ENCODE data around the gene NRG2. TPM values are rescaled to one million over a fixed set of nuclear protein-coding genes. Genes with fewer than 3 reads are reported as not detected.

NRG2 gene
- total RNA-seq, 2 experiments from 2014 or later: 0.08 to 0.17 TPM

DNA sequence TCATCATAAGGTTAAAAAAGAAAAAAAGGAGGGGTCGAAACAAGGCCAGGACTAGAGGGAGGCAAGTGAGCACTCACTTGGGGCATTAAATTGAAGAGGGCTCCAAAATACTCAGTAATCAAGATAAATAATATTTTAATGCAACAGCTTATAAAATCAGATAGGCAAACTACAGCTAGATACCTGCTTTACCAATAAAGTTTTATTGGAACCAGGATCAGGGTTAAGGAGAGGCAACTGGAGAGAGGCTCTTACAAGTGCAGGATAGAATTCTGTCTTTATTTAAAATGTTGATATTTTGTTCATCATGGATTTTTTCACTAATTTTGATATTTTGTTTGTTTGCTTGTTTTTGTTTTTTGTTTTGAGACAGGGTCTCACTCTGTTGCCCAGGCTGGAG, 40.6 kb upstream of the NRG2 start:
- Histone ChIP-seq H3K9me3 (ENCODE audit: control insufficient read depth in 1 of 2, insufficient read depth in 1 of 2, low read length in 2 of 2) (no peaks in the 10 kb centered on the region), H3K27me3 (ENCODE audit: control insufficient read depth in 1 of 2, insufficient read depth in 2 of 2, low read length in 2 of 2) (peaks cover 4% of the 10 kb centered on the region in 2 experiments), H3K27ac (ENCODE audit: low read depth in 1 of 2, low read length in 2 of 2) (no peak overlapping the region), H3K4me1 (ENCODE audit: insufficient read depth, low read length) (no peaks in the 10 kb centered on the region), H3K4me3 (ENCODE audit: low read length) (no peak overlapping the region), H3K36me3 (ENCODE audit: insufficient read depth, low read length) (no peaks in the 10 kb centered on the region)
- Mint-ChIP-seq H3K4me1 (ENCODE audit: low read depth) (no peaks in the 10 kb centered on the region), H3K4me3 (no peak overlapping the region), H3K36me3 (ENCODE audit: low read depth) (no peaks in the 10 kb centered on the region), H3K9me3 (no peaks in the 10 kb centered on the region), H3K27ac (no peak overlapping the region), H3K27me3 (peaks cover 44% of the 10 kb centered on the region)
- no peak for DNase-seq
- TF ChIP-seq, protein P1, sequence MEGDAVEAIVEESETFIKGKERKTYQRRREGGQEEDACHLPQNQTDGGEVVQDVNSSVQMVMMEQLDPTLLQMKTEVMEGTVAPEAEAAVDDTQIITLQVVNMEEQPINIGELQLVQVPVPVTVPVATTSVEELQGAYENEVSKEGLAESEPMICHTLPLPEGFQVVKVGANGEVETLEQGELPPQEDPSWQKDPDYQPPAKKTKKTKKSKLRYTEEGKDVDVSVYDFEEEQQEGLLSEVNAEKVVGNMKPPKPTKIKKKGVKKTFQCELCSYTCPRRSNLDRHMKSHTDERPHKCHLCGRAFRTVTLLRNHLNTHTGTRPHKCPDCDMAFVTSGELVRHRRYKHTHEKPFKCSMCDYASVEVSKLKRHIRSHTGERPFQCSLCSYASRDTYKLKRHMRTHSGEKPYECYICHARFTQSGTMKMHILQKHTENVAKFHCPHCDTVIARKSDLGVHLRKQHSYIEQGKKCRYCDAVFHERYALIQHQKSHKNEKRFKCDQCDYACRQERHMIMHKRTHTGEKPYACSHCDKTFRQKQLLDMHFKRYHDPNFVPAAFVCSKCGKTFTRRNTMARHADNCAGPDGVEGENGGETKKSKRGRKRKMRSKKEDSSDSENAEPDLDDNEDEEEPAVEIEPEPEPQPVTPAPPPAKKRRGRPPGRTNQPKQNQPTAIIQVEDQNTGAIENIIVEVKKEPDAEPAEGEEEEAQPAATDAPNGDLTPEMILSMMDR (IDR thresholded peaks at IDR 0.05): no peak
- ChIA-PET CTCF (no interaction called here), POLR2A (no interaction called here)
- ATAC-seq (ENCODE audit: poor library complexity): no peak
- intact Hi-C loops (cut with DNase I, micrococcal nuclease): no loop called here

DNA sequence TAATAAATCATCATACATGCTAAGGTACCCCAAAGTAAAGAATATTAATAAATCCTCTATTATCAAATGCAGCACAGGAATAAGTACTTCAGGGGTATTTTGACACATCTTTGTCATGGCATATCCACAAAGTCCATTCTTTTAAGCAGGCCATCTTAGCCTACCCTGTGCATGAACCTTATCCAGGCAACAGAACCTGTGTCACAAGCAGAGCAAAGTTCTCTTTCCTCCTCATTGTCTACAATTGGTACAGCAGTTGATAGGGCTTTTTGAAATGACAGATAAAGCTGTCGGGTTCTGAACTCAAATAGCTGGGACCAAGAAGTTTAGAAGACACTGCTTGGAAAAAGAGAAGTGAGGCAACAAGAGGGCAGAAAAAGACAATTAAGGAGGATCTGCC, 40.0 kb upstream of the NRG2 start:
- Histone ChIP-seq H3K9me3 (ENCODE audit: control insufficient read depth in 1 of 2, insufficient read depth in 1 of 2, low read length in 2 of 2) (no peaks in the 10 kb centered on the region), H3K4me1 (ENCODE audit: insufficient read depth, low read length) (no peaks in the 10 kb centered on the region), H3K4me3 (ENCODE audit: low read length) (no peak overlapping the region), H3K27ac (ENCODE audit: low read depth in 1 of 2, low read length in 2 of 2) (no peak overlapping the region), H3K36me3 (ENCODE audit: insufficient read depth, low read length) (no peaks in the 10 kb centered on the region), H3K27me3 (ENCODE audit: control insufficient read depth in 1 of 2, insufficient read depth in 2 of 2, low read length in 2 of 2) (peaks cover 4% of the 10 kb centered on the region in 2 experiments)
- Mint-ChIP-seq H3K27ac (no peak overlapping the region), H3K4me1 (ENCODE audit: low read depth) (no peaks in the 10 kb centered on the region), H3K27me3 (peaks cover 46% of the 10 kb centered on the region), H3K9me3 (no peaks in the 10 kb centered on the region), H3K36me3 (ENCODE audit: low read depth) (no peaks in the 10 kb centered on the region), H3K4me3 (no peak overlapping the region)
- intact Hi-C loops (cut with DNase I, micrococcal nuclease): no loop called here
- CTCF ChIA-PET: no interaction called here
- TF ChIP-seq, protein P1 (IDR thresholded peaks at IDR 0.05): no peak
- no peak for ATAC-seq (ENCODE audit: poor library complexity)
- POLR2A ChIA-PET: no interaction called here
- no peak for DNase-seq

DNA sequence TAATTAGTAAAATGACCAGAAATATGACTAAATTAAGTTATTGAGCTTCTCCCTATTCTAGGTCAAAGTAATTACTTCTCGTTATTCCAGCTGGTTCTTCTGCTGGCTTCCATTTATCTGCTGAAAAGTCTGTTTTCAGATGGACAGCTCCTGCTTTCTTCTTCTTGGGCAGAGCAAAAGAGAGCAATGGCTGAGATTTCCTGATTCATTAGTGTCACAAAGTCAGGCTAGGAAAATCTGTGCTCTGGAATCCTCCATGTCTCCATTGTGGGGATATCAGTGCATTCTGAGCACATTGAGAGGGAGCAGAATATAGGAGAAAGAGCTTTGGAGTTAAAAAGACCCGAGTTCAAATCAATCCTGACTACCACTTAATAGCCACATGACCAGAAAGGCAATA, 33.7 kb upstream of the NRG2 start:
- H3K4me1 Mint-ChIP-seq (ENCODE audit: low read depth): no peaks in the 10 kb centered on the region

More for the DNA sequence above, 33.7 kb upstream of the NRG2 start:
- Mint-ChIP-seq H3K27me3 (peaks cover 50% of the 10 kb centered on the region), H3K9me3 (no peaks in the 10 kb centered on the region), H3K4me3 (no peak overlapping the region), H3K27ac (no peak overlapping the region), H3K36me3 (ENCODE audit: low read depth) (no peaks in the 10 kb centered on the region)
- CTCF ChIA-PET: interaction anchor here (0.7 to 1.6 kb wide), 2 partner anchors 67 to 89 kb away, joined by 3 to 7 read pairs; no protein-coding TSS in a partner anchor
- TF ChIP-seq, protein P1 (IDR thresholded peaks at IDR 0.05): no peak
- POLR2A ChIA-PET: no interaction called here
- Histone ChIP-seq H3K27me3 (ENCODE audit: control insufficient read depth in 1 of 2, insufficient read depth in 2 of 2, low read length in 2 of 2) (peaks cover 7 to 10% of the 10 kb centered on the region in 2 experiments), H3K36me3 (ENCODE audit: insufficient read depth, low read length) (no peaks in the 10 kb centered on the region), H3K9me3 (ENCODE audit: control insufficient read depth in 1 of 2, insufficient read depth in 1 of 2, low read length in 2 of 2) (no peaks in the 10 kb centered on the region), H3K4me3 (ENCODE audit: low read length) (no peak overlapping the region), H3K4me1 (ENCODE audit: insufficient read depth, low read length) (no peaks in the 10 kb centered on the region), H3K27ac (ENCODE audit: low read depth in 1 of 2, low read length in 2 of 2) (no peak overlapping the region)
- intact Hi-C loops (cut with DNase I, micrococcal nuclease): no loop called here
- ATAC-seq (ENCODE audit: poor library complexity) (no peak), DNase-seq (no peak)
